AG20443 (cell line): Measurements from ENCODE around the gene AFF4.
"Not testable (repeated sequence)": the region's sequence is repeated elsewhere in the genome, so short reads cannot be mapped to it uniquely, and the experiment has no call there.

Experiments used
- DNase-seq: peaks from one replicate; pipeline ENCODE4 v3.0.0; 2012; ENCODE audit warnings: low spot score, mixed read lengths

Gene AFF4

DNA sequence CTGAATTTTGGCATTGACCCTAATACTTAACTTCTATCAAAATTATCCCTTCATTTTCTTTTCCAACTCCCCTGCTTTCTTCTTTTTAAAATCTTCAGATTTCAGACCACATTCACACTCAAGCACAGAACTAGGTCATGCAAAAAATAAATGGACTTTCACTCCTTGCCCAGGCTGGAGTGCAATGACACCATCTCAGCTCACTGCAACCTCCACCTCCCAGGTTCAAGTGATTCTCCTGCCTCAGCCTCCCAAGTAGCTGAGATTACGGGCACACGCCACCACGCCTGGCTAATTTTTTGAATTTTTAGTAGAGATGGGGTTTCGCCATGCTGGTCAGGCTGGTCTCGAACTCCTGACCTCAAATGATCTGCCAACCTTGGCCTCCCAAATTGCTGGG lies 108.4 kb downstream of the AFF4 start:
- DNase-seq, result not testable (repeated sequence)

DNA sequence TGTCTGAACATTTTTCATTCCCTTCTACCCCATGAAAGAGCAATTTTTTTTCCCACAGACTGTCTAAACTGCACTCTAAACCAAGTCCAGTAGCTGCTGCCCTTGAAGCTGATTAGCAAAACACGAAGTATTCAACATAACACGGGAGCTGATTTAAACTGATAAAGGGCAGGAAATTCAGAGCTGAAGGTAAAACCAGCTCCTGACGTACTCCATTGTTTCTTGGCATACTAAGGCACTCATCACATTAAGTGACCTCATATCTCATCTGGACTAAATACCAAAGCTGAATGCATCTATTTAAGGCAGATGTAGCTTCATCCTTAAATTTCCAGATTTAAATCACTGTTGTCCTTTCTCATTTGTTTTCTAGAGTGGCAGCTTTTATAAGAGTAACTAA lies 109.1 kb downstream of the AFF4 start:
- no peak for DNase-seq

DNA sequence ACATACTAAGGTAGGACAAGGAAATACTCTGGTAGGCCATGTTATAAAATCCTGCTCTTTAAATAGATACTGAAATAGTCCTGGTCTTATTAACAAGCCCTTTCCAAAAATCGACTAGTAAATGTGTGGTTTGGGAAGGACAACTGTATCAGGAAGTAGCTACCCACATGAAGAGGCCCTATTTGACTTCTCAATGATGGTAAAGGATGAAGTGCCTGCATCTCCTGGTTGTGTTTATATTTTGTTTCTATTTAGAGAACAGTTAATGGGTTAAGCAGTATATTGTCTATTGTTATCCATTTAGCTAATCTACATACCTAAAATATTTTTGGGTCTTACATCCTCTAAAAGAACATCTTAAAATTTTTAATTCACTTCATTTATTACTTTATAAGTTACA lies 109.6 kb downstream of the AFF4 start:
- DNase-seq, result no peak

DNA sequence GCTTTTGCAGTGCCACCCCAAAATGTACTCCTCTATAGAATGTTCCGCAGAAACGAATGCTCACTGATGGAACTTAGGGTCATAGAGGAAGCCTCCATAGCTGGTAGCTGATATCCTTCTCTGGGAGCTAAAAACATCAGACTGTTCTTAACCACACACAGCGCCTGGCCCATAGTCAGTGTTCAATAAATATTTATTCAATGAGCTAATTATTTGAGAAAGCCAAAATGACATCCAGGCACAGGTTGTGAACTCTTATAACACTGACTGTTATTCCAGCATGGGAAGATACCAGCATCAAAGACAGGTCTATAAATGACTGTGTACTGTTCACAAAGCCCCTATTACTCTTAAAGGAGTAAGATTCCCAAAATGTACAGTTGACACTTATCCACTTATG lies 110.1 kb downstream of the AFF4 start:
- no peak for DNase-seq

DNA sequence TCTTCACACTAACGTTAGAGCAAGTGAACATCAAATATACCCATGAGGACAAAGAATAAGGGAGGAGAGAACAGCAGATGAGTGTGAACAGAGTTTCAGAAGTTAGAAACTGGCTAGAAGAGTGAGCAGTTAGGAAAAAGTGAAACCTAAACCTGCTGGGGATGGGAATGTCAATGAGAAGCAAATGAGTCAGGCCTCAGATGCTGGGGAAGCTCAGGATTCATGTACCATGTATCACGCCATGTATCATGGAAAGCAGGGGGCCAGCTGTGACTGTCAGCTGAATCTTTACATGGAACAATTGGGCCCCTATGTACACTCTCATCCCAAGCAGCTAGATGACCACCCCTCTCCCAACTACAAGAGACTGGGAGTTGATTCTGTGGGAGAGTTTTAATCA lies 113.4 kb downstream of the AFF4 start:
- DNase-seq, result peak; percentile 53

DNA sequence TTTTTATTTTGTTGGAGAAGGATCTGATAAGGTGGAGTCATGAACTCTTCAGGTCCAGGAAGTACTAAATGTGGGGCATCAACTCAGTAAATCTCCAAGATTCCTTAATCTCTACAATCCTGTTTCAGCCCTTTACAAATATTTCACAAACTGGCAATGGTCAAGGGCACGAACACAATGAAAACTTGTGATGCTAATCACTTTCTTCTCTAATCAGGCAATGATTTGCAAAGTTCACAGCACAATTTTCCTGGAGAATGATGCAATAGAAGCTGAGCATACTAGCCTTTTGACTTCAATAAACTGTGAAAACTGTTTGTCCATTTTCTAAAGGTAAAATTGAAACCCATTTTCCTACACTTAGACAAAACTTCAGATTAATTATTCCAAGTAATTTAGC lies 114.1 kb downstream of the AFF4 start:
- no peak for DNase-seq

DNA sequence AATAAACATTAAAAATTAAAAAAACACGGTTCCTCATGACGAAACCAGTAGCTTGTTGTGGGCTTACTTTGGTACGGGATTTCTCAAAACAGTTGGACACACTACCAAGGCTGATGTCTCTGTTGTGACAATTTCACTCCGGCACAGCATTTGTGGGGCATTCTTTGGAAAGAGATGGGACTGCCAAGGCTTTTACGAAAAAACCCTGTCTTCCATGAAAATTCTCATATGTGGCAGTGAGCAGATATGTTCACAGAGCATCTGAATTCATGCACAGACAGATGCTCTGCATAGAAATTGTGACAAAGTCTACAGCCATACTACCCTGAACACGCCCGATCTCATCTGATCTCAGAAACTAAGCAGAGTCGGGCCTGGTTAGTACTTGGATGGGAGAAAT lies 115.2 kb downstream of the AFF4 start:
- no peak for DNase-seq

DNA sequence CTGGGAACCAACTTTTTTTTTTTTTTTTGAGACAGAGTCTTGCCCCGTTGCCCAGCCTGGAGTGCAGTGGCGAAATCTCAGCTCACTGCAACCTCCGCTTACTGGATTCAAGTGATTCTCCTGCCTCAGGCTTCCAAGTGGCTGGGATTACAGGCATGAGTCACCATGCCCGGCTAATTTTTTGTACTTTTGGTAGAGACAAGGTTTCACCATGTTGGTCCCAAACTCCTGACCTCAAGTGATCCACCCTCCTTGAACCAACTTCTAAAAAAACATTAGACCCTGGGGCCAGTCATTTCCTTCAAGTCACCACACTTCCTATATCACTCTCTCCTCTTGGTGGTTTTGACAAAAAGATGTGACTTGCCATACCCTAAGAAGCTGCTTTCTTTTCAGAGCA lies 122.1 kb downstream of the AFF4 start:
- no peak for DNase-seq

DNA sequence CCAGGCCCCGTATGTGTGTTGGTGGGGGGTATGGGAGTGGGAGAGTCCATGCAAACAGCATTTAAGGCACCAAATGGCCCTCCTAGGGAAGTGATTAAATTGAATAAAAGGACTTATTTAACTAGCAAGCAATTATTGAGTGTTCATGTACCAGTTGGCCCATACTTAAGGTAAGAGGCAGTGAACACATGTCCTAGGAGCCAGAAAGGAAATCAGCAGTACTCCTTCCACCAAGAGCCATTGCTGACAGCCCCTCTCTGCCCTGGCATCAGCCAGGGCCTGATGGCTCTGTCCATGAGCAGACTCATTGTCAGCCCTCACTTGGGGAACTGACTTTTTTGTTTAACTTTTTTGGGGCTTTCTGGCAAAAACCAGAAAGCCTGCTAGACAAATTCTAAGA lies 122.5 kb downstream of the AFF4 start:
- DNase-seq, result no peak

DNA sequence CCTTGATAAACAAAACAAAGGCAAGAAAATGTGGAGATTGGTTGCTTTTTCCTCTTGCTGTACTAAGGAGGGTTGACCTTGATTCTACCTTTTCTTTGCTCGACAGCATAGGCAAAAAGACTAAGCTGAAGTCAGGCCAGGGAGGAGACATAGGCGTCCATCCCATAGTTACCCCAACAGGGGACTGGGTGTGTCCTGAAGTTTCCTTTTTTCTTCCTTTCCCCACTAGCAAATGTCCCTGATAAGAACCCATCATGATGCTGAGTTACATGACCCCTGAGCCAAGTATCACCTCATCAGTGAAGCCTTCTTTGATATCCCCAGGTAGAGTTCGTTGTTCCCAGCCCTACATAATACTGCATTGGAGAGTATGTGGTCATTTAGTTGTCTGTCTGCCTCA lies 123.1 kb downstream of the AFF4 start:
- DNase-seq, result no peak

DNA sequence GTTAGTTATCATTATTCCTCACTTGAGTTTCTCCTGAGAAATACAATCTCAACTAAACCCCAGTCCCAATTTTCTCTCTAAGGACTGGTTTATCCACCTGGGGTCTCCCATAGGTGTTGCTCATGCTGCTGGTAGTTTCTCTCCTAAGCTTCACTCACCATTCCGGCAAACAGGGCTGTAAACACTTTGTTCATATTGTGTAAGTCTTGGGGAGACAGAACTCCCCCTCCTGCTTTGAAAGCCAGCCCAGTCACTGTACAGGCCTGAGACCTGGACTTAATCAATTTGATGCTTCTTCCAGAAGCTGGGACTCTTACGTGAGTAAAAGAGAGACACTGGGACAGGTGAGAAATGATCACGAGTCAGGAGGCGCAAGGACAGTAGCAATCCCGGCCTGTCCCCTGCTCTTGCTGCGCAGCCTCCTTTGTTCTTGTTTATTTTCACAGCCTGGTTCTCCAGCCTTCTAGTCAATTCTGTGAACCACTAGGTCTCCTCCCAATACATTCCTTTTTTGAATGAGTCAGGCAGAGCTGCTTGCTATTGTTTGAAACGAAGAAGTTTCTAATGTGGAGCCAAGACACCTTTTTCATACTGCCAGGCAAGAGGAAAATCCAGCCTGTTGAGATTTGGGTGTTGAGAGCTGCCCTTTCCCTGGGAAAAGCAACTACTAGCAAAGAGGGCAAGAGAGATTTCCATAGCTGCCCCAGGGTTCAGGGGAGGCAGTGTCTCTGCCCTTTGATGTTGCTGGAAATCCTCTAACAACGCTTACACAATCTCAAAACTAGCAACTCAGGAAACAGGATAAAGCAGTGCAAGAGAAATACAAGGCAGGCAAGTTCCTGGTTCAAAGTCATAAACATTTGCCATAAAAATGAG lies 123.8 kb downstream of the AFF4 start:
- DNase-seq, result peak; percentile 66

DNA sequence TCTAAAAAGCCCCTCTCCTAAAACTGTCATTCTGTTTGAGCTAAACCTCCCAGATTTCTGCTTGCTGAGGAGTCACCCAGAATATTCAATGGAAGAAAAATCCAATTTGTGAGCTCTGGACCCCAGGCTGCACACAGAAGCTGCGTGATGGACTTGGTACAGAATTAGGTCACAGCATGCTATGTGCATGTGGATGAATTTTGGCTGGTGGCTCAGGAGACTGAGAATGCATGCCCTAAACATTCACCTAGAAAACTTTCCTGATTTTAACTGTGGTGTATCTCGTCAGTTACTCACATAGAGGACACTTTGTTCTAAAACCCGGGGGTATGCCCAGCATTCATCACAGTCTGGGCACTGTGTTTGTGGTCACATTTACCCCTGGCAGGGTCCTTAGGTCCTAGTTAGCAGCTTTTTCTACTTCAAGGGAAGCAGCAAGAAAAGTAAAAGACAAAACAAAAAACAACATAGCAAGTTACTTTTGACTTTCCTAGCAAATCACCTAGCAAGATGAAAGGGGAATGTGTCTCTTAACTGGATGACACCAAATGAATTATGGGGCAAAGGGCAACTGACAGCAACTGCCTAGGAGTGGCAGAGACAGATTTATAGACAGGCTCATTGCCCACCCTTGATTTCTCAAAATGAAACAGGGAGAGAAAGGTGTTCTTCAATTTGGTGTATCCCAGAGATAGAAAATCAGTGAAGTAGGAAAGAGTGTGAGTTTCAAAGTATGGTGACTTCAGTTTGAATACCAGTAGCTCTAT lies 124.7 kb downstream of the AFF4 start:
- DNase-seq, result no peak

DNA sequence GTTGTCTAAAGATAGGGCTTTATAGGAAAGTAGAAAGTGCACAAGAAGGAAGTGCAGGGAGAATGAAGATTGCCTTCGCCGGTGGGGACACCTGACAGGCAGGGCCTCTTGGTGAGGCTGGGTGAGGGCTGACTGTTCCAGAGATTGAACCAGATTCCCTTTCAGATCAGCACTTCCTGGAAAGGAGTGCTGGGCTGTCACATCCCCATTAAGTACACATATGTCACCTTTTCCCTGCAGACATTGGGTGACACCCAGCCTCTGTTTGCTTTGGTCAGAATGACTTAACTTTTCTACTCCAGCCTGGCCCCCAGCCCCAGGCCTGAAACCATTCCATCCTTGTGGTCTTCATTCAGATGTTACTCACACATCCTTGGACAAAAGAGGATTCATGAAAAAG lies 125.6 kb downstream of the AFF4 start:
- DNase-seq, result no peak

DNA sequence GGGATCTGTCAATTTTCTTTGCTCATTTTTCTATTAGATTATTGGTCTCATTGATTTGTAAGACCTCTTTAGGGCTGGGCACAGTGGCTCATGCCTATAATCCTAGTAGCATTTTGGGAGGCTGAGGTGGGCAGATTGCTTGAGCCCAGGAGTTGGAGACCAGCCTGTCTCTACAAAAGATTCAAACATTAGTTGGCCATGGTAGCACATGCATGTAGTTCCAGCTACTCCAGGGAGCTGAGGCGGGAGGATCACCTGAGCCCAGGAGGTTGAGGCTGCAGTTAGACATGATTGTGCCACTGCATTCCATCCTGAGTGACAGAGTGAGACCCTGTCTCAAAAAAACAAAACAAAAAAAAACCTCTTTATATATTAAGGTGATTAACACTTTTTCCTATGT lies 126.6 kb downstream of the AFF4 start:
- DNase-seq, result no peak

DNA sequence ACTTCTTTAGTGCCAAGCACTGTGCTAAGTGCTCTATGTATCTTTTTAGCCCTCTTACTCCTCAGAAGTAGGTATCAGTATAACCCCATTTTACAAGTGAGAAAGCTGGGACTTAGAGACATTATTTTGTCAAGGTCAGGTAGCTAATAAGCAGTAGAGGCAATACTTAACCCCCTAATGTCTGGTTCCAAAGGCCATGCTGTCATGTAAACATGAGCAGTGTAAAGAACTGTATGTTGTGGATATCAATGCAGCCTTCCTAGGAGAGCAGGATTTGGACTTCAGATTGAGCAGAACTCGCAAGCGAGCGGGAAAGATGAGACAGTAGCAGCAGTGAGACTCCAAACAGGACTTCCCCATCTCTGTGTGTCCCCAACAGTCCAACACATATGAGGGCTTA lies 129.4 kb downstream of the AFF4 start:
- DNase-seq, result no peak

DNA sequence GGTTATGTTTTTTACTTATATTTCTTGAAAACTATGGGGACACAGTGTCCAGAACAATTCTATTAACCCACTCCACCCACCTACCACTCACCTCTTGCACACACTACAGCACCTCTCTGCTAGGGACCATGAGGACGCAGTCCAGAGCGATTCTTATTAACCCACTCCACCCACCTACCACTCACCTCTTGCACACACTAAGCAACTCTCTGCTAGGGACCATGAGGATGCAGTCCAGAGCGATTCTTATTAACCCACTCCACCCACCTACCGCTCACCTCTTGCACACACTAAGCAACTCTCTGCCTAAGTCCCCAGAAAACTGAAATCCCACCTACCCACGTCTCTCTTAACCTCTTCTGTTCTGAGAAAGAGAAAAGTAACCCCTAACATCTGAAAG lies 130.8 kb downstream of the AFF4 start:
- DNase-seq, result no peak

DNA sequence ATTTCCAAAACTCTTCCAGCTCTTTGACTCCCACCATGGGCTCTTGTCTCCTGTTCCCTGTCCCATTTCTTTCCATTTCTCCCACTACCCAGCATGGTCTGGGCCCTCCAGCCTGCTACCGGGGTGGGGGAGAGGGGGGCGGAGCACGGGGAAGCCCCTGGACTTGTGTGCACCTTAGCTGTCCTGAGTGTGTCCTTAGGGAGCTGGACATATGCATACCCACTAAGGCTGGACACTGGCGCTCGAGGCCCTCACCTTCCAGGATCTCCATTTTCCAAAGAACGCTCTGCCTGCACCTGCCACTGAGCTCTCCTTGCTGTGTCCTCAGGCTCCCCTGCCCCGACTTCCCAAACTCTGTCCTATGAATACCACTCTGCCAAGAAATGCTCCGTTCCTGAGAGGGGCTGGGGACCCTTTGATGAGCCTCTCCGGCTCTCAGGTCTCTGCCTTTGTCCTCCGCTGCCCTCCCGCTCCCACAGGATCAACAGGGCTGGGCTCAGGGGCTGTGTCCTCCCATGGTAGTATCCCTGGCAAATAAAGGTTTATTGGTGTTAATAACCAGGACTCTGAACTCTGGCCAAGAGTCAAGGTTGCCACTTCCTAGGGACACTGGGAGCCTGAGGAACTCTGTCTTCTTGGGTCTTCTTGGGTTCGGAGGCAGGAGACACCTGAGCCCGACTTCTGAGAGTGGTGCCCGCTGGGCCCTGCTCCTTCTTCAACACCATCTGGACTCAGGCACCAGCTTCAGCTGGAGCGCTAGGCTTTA lies 132.2 kb downstream of the AFF4 start:
- no peak for DNase-seq

DNA sequence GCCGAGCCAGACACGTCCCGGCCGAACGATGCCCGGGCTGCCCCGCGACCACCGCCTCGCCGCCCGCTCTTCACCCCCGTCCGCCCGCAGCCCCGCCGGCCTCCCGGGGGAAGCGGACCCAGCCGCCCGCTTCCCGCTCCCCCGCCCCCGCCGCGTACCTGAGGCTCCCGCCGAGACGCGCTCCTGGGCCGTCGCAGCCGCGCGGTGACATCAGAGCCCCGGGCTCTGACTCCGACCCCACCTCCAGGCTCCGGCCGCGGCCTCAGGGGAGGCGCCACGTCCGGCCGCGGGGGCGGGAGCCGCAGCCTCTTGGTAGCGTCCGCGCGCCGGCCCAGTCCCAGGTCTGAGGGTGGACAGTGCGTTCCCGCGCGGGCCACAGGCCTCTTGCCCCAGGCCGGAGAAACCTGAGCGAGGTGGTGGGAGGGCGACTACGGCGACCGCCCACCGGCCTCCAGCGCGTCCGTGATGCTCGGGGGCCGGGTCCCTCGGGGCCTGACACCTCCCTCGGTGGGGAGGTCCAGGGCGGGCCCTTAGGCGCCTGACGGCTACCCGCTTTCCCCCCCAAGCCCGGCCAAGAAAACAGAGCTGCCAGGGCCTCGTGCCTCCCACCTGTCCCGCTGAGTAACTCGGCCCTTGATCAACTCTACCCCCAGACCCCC lies 132.9 kb downstream of the AFF4 start, which contains the start of gene SHROOM1:
TSS of gene SHROOM1 (minus strand) at position 212 of the 659 bp plus-strand sequence. CDS start 4,507 bp downstream, outside the sequence.
- DNase-seq, result peak; percentile 86

DNA sequence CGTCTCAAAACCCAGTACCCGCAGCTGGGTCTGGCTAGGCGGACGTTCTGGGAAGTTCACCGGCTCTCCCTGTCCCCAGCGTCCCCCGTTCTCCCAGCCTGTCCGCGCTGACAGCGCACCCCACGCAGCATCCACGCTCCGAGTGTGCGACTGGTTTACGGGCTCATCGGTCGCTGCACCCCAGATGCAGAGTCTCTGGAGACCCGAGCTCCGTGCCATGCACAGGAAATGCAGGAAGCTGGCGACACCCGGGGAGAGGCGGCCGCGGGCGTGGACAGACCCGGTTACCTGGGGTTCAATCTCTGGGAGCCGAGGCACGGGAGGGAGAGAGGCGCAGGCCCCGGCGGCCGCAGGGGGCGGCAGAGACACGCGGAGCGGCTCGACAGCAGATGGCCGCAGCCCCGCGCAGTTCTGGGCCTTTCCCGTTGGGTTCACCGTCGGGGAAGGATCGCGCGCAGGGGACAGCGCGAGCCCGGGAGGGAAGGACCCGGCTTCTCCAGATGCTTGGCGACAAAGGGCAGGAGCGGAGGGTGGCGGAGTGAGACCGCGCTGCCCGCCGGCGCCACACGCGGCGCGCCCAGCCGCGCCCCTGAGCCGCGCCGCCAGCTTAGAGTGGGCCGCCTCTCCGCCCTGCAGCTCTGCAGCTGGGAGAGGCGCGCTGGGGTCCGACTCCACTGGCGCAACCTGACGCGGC lies 133.5 kb downstream of the AFF4 start:
- DNase-seq, result peak; percentile 94

DNA sequence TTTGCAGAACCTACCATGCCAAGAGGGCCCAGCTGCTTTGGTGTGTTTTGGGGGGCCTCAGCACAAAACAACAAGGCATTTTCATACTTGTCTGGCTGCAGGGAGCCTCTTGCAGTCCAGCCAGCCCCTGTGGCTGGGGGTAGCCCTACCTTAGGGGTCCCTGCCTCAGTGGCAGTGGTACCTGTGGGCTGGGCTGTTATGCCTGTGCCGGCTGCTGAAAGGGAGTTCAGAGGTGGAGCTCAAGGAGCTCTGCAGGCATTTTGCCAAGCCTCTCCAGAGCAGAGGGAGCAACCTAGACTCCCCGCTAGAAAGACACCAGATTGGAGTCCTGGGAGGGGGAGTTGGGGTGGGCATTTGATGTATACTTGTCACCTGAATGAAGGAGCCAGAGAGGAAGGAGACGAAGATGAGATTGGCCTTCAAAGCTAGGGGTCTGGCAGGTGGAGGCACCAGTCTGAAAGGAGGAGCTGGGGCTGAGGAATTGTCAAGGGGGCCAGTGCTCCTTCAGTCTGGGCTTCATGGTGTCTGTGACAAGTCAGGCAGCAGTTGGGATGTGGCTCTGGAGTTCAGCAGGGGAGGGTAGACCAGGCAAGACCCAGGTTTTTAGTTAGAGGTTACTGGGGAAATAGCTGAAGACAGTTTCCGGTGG lies 134.5 kb downstream of the AFF4 start:
- DNase-seq, result no peak
